SK-N-SH treated with all-trans-retinoic acid at 6 μM for 48 hours (cell line): ENCODE measurements around the gene ZBTB38.

Source experiments
- GLIS3 ChIP-seq: fragments of 250-450 bp; sonication (Bioruptor Pico); IDR thresholded peaks from 2 replicates; pipeline ENCODE4 v1.5.0; 2020; ENCODE audit warnings: mild to moderate bottlenecking, moderate library complexity
- ISL1 ChIP-seq: fragments of 250-450 bp; sonication (Bioruptor Pico); IDR thresholded peaks from 2 replicates; pipeline ENCODE4 v2.1.2; 2022; ENCODE audit warnings: mild to moderate bottlenecking, moderate library complexity
- OSR1 ChIP-seq: fragments of 250-450 bp; sonication (Bioruptor Pico); IDR thresholded peaks from 2 replicates; pipeline ENCODE4 v1.8.0; 2022; ENCODE audit warnings: moderate library complexity, mild to moderate bottlenecking, inconsistent platforms
- RARB ChIP-seq: fragments of 250-450 bp; sonication (Bioruptor Pico); IDR thresholded peaks from 2 replicates; pipeline ENCODE4 v1.8.0; 2021; ENCODE audit warnings: mild to moderate bottlenecking, moderate library complexity
- SNAI2 ChIP-seq: fragments of 250-450 bp; sonication (Bioruptor Pico); IDR thresholded peaks from 2 replicates; pipeline ENCODE4 v1.5.0; 2020; ENCODE audit warnings: mild to moderate bottlenecking, moderate library complexity
- TOX ChIP-seq: fragments of 250-450 bp; sonication (Bioruptor Pico); IDR thresholded peaks from 2 replicates; pipeline ENCODE4 v1.8.0; 2021; ENCODE audit warnings: mild to moderate bottlenecking, moderate library complexity, borderline replicate concordance
- ZC3H10 ChIP-seq: fragments of 250-450 bp; sonication (Bioruptor Pico); IDR thresholded peaks from 2 replicates; pipeline ENCODE4 v1.5.1; 2021; ENCODE audit warnings: mild to moderate bottlenecking, moderate library complexity
- ZFP3 ChIP-seq: fragments of 250-450 bp; sonication (Bioruptor Pico); IDR thresholded peaks from 2 replicates; pipeline ENCODE4 v1.5.0; 2020; ENCODE audit warnings: mild to moderate bottlenecking, moderate library complexity
- ZNF70 ChIP-seq: fragments of 450-650 bp; formaldehyde crosslinking; IDR thresholded peaks from 2 replicates; pipeline ENCODE4 v1.5.0; 2020; ENCODE audit warnings: mild to moderate bottlenecking, moderate library complexity
- TF ChIP-seq, protein P1 (sequence below): fragments of 250-450 bp; sonication (Bioruptor Pico); IDR thresholded peaks from 2 replicates; pipeline ENCODE4 v1.5.0; 2020; ENCODE audit warnings: mild to moderate bottlenecking, moderate library complexity
- TF ChIP-seq, protein P2 (sequence below): fragments of 250-450 bp; sonication (Bioruptor Pico); IDR thresholded peaks from 2 replicates; pipeline ENCODE4 v1.8.0; 2021; ENCODE audit warnings: low read depth, mild to moderate bottlenecking, moderate library complexity, borderline replicate concordance

DNA sequence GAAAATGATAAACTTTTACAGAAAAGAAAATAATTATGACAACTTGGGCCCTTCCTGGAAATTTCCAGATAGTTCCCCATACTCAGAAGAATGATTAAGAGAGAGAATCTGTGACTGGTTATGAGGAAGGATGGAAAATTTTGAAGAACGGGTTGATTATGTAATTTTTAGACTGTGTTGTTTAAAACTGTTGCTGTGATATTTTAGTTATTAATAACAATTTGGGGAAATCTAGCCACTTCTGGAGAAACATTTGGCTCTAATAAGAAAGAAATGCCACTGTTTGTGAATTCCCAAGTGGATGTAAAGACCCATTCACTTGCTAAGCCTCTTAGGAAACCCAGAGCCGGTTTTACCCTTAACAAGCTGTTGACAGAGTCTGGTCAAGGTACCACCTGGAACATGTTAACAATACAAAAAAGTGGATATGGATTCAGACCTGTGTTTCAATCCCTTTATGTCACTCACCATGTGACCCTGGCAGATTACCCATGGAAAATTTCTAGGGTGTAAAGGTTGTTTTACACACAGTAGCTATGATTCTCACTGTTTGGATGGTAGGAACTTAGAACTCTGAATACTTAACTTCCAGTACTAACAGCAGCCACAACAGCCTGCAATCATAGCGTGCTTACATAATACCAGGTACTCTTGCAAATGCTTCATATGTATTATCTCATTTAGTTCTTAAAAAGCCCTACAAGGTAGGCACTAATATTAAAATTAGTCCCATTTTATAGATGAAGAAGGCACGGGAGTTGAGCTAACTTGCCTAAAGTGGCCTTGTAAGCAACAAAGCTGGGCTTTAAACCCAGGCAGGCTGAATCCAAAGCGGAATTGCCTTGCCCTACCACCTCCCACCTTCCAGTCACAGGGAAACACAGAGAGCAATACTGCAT lies 32.0 kb downstream of the ZBTB38 start:
- TF ChIP-seq TOX (CRISPR knock-in tag), result no peak
- TF ChIP-seq, protein P1, sequence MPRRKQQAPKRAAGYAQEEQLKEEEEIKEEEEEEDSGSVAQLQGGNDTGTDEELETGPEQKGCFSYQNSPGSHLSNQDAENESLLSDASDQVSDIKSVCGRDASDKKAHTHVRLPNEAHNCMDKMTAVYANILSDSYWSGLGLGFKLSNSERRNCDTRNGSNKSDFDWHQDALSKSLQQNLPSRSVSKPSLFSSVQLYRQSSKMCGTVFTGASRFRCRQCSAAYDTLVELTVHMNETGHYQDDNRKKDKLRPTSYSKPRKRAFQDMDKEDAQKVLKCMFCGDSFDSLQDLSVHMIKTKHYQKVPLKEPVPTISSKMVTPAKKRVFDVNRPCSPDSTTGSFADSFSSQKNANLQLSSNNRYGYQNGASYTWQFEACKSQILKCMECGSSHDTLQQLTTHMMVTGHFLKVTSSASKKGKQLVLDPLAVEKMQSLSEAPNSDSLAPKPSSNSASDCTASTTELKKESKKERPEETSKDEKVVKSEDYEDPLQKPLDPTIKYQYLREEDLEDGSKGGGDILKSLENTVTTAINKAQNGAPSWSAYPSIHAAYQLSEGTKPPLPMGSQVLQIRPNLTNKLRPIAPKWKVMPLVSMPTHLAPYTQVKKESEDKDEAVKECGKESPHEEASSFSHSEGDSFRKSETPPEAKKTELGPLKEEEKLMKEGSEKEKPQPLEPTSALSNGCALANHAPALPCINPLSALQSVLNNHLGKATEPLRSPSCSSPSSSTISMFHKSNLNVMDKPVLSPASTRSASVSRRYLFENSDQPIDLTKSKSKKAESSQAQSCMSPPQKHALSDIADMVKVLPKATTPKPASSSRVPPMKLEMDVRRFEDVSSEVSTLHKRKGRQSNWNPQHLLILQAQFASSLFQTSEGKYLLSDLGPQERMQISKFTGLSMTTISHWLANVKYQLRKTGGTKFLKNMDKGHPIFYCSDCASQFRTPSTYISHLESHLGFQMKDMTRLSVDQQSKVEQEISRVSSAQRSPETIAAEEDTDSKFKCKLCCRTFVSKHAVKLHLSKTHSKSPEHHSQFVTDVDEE (CRISPR knock-in tag), result no peak
- TF ChIP-seq RARB, result no peak
- no peak for TF ChIP-seq ZNF70
- TF ChIP-seq GLIS3, result no peak
- no peak for TF ChIP-seq OSR1
- no peak for TF ChIP-seq ZC3H10 (CRISPR knock-in tag)
- no peak for TF ChIP-seq ZFP3 (CRISPR knock-in tag)
- TF ChIP-seq SNAI2 (CRISPR knock-in tag), result no peak
- TF ChIP-seq ISL1, result no peak
- TF ChIP-seq, protein P2, sequence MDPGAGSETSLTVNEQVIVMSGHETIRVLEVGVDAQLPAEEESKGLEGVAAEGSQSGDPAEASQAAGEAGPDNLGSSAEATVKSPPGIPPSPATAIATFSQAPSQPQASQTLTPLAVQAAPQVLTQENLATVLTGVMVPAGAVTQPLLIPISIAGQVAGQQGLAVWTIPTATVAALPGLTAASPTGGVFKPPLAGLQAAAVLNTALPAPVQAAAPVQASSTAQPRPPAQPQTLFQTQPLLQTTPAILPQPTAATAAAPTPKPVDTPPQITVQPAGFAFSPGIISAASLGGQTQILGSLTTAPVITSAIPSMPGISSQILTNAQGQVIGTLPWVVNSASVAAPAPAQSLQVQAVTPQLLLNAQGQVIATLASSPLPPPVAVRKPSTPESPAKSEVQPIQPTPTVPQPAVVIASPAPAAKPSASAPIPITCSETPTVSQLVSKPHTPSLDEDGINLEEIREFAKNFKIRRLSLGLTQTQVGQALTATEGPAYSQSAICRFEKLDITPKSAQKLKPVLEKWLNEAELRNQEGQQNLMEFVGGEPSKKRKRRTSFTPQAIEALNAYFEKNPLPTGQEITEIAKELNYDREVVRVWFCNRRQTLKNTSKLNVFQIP (CRISPR knock-in tag), result no peak
